ENCODE measurements around the gene TMEM116. TPM values are rescaled to one million over a fixed set of nuclear protein-coding genes. Genes with fewer than 3 reads are reported as not detected.

Gene TMEM116
- total and polyA plus RNA-seq, 2 of the 4 experiments (the other 2 are of a cell fraction), result 5.5 to 8.4 TPM

DNA sequence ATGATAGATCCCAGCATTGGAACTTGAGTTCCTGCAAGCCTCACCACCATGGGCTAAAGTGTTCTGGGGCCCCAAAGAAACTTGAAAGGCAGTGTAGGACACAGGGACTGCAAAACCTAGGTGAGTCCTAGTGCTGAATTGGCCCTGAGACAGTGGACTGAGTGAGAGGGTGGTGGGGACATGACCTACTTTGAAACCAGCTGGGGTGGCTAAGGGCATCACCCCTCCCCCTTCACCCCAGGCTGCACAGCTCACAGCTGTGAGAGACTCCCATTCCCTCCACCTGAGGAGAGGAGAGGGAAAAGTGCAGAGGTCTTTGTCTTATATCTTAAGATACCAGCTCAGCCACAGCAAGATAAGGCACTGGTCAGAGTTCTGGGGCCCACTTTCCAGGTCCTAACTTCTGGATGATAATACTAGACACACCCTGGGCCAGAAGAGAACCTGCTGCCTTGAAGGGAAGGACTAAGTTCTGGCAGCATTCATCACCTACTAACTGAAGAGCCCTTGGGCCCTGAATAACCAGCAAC, 108.5 kb downstream of the TMEM116 start:
- no peaks in the 10 kb centered on the region; the same call in 1 of the 2 replicates for H3K9me3 ChIP-seq (ENCODE audit: control insufficient read depth, insufficient read depth, low read length)
- no peaks in the 10 kb centered on the region for H3K4me1 ChIP-seq (ENCODE audit: control insufficient read depth, insufficient read depth, low read length)
- no peaks in the 10 kb centered on the region for H3K79me1 ChIP-seq (ENCODE audit: low read depth in 1 of 2, low read length in 2 of 2)
- in situ Hi-C loops (cut with MboI; ENCODE audit: low sequenced_read_pairs) (no loop called here), intact Hi-C loops (cut with micrococcal nuclease) (no loop called here), dilution Hi-C loops (cut with HindIII; ENCODE audit: low sequenced_read_pairs, unreplicated experiment) (no loop called here)
- no peak overlapping the region for H4K5ac ChIP-seq (ENCODE audit: low read depth, low read length)
- no peak overlapping the region for H2BK20ac ChIP-seq (ENCODE audit: low read depth, low read length)
- H3K27ac ChIP-seq (ENCODE audit: insufficient read depth, low read length), result no peak overlapping the region
- ATAC-seq (ENCODE audit: low read depth), result no peak
- H3K4ac ChIP-seq (ENCODE audit: low read depth, low read length), result no peak overlapping the region
- H3K27me3 ChIP-seq (ENCODE audit: control insufficient read depth, insufficient read depth, low read length), result no peaks in the 10 kb centered on the region
- H4K91ac ChIP-seq (ENCODE audit: insufficient read depth, low read depth, low read length), result no peak overlapping the region
- TF ChIP-seq, protein P1, sequence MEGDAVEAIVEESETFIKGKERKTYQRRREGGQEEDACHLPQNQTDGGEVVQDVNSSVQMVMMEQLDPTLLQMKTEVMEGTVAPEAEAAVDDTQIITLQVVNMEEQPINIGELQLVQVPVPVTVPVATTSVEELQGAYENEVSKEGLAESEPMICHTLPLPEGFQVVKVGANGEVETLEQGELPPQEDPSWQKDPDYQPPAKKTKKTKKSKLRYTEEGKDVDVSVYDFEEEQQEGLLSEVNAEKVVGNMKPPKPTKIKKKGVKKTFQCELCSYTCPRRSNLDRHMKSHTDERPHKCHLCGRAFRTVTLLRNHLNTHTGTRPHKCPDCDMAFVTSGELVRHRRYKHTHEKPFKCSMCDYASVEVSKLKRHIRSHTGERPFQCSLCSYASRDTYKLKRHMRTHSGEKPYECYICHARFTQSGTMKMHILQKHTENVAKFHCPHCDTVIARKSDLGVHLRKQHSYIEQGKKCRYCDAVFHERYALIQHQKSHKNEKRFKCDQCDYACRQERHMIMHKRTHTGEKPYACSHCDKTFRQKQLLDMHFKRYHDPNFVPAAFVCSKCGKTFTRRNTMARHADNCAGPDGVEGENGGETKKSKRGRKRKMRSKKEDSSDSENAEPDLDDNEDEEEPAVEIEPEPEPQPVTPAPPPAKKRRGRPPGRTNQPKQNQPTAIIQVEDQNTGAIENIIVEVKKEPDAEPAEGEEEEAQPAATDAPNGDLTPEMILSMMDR (conservative IDR thresholded peaks at IDR 0.05; ENCODE audit: low read depth, low read length), result no peak
- no peak for TF ChIP-seq BHLHE40 (IDR thresholded peaks at IDR 0.05; ENCODE audit: low read depth, low read length)
- TF ChIP-seq MAZ (IDR thresholded peaks at IDR 0.05; ENCODE audit: borderline replicate concordance, low read depth, low read length), result no peak
- no peak for TF ChIP-seq RAD21 (IDR thresholded peaks at IDR 0.05; ENCODE audit: low read length)
- TF ChIP-seq MXI1 (IDR thresholded peaks at IDR 0.05; ENCODE audit: borderline replicate concordance, low read depth, low read length), result no peak
- TF ChIP-seq MAFK (IDR thresholded peaks at IDR 0.05; ENCODE audit: low read depth, low read length), result no peak
- no peak for TF ChIP-seq POLR2A (IDR thresholded peaks at IDR 0.05; ENCODE audit: low read depth, low read length)
- H2AK5ac ChIP-seq (ENCODE audit: low read depth, low read length), result no peak overlapping the region
- H3K4me3 ChIP-seq (ENCODE audit: insufficient read depth, low read depth, low read length), result no peak overlapping the region
- H3K4me2 ChIP-seq (ENCODE audit: low read depth, low read length), result no peak overlapping the region
- CTCF ChIA-PET, result no interaction called here
- no peak overlapping the region for H3K56ac ChIP-seq (ENCODE audit: extremely low read depth, insufficient read depth, low read length)
- no peak overlapping the region for H3K18ac ChIP-seq (ENCODE audit: low read depth, low read length)
- H4K20me1 ChIP-seq (ENCODE audit: insufficient read depth, low read length), result no peaks in the 10 kb centered on the region
- no peak overlapping the region for H3K23ac ChIP-seq (ENCODE audit: low read depth, low read length)
- H2BK120ac ChIP-seq (ENCODE audit: low read depth, low read length), result no peak overlapping the region
- DNase-seq, result peak; percentile 1
- peaks cover 10% of the 10 kb centered on the region for H3K9me1 ChIP-seq (ENCODE audit: insufficient read depth, low read length)
- H2AFZ ChIP-seq (replicated peaks; ENCODE audit: low read length, poor library complexity), result peak overlapping the region; percentile 27
- no peak overlapping the region for H2AK9ac ChIP-seq (replicated peaks; ENCODE audit: low read depth, low read length, poor library complexity)
- H3K9ac ChIP-seq (ENCODE audit: low read depth, low read length), result no peak overlapping the region
- H2BK15ac ChIP-seq (ENCODE audit: low read depth, low read length), result no peak overlapping the region
- no TSS peak for BruUV-seq (replicated peaks)
- H2BK5ac ChIP-seq (ENCODE audit: low read depth, low read length, poor library complexity, severe bottlenecking), result no peak overlapping the region
- no peak overlapping the region for H4K8ac ChIP-seq (ENCODE audit: low read depth in 2 of 2, low read length in 2 of 2)
- H3K36me3 ChIP-seq (ENCODE audit: control insufficient read depth, insufficient read depth, low read length), result peaks cover 6% of the 10 kb centered on the region
- POLR2A ChIA-PET (ENCODE audit: unreplicated experiment), result interaction anchor here (0.6 kb wide), 1 partner anchor 498 kb away, joined by 7 read pairs; no protein-coding TSS in a partner anchor
- no peak overlapping the region for H3K14ac ChIP-seq (replicated peaks; ENCODE audit: low read depth, low read length)
